ENCODE data around the gene HOXA3. TPM values are rescaled to one million over a fixed set of nuclear protein-coding genes. Genes with fewer than 3 reads are reported as not detected.

The HOXA3 gene
- total RNA-seq, 2 experiments from 2014 or later, result not detected

DNA sequence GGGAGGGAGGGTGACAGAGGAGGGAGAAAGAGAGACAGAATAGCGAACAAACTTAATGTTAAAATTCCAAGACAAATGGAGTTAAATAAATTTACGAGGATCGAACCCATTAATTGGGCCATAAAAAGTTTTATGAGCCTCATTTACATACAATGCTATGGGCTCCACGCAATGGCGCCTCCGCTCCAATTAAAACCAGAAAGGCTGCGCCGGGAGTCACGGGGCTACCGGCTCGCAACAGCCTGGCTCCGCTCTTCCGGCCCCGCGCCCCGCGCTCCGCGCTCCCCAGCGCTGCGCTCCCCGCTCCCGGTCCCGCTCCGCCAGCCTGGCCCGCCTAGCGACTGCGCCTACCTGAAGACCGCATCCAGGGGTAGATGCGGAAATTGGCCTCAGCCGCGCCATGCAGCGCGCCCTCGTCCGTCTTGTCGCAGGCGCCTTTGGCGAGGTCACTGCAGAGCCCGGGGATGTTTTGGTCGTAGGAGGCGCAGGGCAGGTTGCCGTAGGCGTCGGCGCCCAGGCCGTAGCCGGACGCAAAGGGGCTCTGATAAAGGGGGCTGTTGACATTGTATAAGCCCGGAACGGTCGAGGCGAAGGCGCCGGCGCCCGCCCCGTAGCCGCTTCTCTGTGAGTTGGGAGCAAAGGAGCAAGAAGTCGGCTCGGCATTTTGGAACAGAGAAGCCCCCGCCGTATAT, 3.6 kb upstream of the HOXA3 start:
- H3K4me1 Mint-ChIP-seq, result peaks cover 35% of the 10 kb centered on the region
- H3K27me3 Mint-ChIP-seq, result peaks cover 88% of the 10 kb centered on the region
- H3K9me3 Mint-ChIP-seq, result no peaks in the 10 kb centered on the region
- POLR2A ChIA-PET, result interaction anchor here (0.8 kb wide), 1 partner anchor 29 kb away, joined by 4 read pairs; the partner anchor contains the start of gene HOXA11
- no peak for DNase-seq
- peak overlapping the region; percentile 79 for H3K27ac Mint-ChIP-seq
- H3K36me3 Mint-ChIP-seq, result no peaks in the 10 kb centered on the region
- no peak for ATAC-seq (ENCODE audit: low read depth)
- H3K4me3 Mint-ChIP-seq, result no peak overlapping the region

DNA sequence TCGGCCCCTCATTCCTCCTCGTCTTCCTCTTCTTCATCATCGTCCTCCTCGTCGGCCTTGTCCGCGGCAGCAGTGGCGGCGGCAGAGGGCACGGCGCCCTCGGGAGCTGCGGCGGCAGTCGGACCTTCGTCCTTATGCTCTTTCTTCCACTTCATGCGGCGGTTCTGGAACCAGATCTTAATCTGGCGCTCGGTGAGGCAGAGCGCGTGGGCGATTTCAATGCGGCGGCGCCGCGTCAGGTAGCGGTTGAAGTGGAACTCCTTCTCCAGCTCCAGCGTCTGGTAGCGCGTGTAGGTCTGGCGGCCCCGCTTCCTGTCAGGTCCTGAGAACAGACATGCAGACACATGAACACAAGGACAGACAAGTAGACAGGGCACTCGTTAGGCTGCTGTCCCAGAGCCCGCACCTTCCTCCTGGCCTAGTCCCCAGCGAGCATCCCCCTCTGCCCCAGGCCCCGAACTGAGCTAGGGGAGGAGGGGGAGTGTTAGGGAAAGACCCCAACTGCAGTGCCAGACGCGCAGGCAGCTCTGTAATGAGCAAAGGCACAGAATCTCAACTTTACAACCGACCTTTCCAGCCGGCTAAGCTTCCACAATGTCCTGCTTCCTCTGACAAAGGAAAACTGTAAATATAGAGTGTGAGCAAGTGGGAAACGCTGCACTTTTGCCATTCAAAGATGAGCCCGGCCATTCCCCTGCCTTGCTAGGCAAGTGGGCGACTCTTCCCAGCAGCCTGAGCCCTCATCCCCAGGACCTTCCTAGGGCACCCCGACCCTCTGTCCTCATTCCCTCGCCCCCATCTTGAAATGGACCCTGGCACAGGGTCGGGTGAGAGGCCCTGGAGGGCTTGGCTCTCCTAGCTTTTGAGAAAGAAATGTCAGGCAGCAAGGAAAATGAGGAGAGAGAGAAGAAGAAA, 2.8 kb upstream of the HOXA3 start:
- peak overlapping the region; percentile 2 for H3K4me3 Mint-ChIP-seq
- no peaks in the 10 kb centered on the region for H3K36me3 Mint-ChIP-seq
- H3K4me1 Mint-ChIP-seq, result peaks cover 38% of the 10 kb centered on the region
- no peak for DNase-seq
- ATAC-seq (ENCODE audit: low read depth), result no peak
- H3K27me3 Mint-ChIP-seq, result peaks cover 92% of the 10 kb centered on the region
- H3K27ac Mint-ChIP-seq, result peak overlapping the region; percentile 79
- POLR2A ChIA-PET, result interaction anchor here (0.6 to 0.8 kb wide), 2 partner anchors 28 to 30 kb away, joined by 4 to 5 read pairs; partner anchors contain the start of gene HOXA11
- no peaks in the 10 kb centered on the region for H3K9me3 Mint-ChIP-seq

DNA sequence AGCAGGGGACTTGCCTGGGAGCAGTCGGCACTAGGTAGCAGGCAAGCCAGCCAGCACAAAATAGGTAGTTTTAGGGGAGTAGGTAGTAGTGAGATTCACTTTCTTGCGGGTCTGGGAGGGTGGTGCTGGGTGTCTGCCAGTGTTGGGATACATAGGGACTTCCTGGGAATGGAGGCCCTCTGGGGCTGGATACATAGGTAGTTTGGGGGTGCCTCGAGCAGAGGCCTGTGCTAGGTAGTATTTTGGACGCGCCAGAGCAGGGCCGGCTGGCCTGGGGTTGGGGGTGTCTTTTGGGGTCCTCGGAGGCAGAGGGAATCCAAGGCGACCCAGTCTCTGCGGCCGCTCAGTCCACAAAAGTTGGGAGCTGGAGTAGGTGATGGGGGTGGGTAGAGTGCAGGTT, 2.0 kb upstream of the HOXA3 start:
- Mint-ChIP-seq H3K9me3 (no peaks in the 10 kb centered on the region), H3K4me3 (no peak overlapping the region), H3K4me1 (peaks cover 36% of the 10 kb centered on the region), H3K27ac (no peak overlapping the region), H3K36me3 (no peaks in the 10 kb centered on the region), H3K27me3 (peaks cover 92% of the 10 kb centered on the region)
- no peak for ATAC-seq (ENCODE audit: low read depth)
- POLR2A ChIA-PET, result no interaction called here
- no peak for DNase-seq

DNA sequence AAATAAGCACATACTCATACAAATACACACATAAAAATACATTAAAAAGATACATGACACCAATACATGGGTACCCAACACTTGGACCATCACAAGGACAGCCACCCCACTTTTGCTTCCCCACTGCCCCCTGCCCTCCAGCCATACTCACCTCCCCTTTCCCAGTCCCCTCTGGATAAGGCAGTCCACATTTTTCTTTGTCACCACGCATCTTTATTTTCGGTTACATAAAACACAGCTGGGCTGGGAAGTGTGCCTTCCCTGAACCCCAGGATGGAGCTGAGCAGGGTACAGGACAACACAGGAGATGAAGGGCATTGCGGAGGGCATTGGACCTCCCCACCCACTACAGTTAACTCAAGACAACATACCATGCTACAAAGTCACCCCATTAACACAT, 1.1 kb upstream of the HOXA3 start:
- no peaks in the 10 kb centered on the region for H3K9me3 Mint-ChIP-seq
- H3K4me1 Mint-ChIP-seq, result peaks cover 33% of the 10 kb centered on the region
- POLR2A ChIA-PET, result no interaction called here
- H3K27ac Mint-ChIP-seq, result peak overlapping the region; percentile 19
- H3K4me3 Mint-ChIP-seq, result no peak overlapping the region
- H3K27me3 Mint-ChIP-seq, result peaks cover 92% of the 10 kb centered on the region
- no peaks in the 10 kb centered on the region for H3K36me3 Mint-ChIP-seq
- no peak for DNase-seq
- no peak for ATAC-seq (ENCODE audit: low read depth)

DNA sequence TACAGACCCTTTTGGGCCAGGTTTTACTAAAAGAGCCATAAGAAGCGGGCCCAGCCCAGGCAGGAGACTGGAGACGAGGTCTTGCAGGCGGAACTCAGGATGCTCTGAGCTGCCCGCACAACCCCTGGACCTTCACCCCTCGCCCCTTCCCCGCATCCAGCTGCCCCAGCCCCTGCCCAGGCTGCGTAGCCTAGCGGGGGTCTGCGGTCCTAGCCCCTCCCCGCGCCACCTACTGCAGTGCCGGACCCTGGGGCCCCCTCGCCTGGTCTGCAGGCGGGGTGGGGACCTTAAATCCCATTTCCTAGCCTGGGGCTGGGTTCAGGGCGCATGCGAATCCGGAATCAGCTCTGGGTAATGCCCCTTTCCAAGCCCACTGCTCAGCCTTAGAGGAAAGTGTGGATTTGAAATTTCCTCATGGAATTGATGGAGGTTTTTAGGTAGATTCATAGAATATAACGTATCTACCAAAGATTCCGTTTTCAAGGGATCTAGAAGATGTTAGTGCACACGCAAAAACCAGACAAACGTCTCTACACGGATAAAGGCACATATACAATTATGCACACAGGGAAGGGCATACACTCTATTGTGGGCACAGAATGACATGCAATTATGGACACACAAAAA, 546 bp upstream of the HOXA3 start:
- no peak overlapping the region for H3K4me3 Mint-ChIP-seq
- H3K27ac Mint-ChIP-seq, result no peak overlapping the region

DNA sequence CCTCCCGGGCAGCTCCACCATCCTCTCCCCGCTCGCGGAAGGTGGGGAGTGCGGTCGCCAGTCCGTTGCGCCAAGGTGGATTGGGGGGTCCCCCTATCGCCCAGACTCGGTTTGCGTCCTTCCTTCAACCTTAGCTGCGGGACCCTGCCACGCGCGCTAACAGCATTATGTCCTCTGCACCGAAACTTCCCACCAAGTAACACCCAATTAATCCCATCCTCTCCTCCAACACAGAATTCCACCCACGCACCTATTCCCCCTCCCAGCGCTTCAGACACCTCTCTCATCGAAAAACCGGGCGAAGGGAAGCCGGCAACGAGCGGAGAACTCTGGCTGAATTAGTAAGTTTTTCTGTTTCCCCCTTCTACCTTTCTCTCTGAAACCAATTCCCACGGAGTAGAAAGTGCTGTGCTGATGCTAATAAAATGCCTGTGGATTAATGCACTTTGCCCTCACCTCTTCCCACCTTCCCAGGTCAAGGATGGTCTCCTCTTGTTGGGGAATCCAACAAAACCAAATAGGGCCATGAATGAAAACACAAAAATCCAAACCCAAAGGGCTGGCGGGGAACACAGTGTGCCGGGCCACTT, 947 bp downstream of the HOXA3 start:
- H3K36me3 Mint-ChIP-seq, result no peaks in the 10 kb centered on the region
- DNase-seq (no peak), ATAC-seq (ENCODE audit: low read depth) (no peak)
- H3K4me1 Mint-ChIP-seq, result peaks cover 27% of the 10 kb centered on the region
- peaks cover 92% of the 10 kb centered on the region for H3K27me3 Mint-ChIP-seq
- H3K4me3 Mint-ChIP-seq, result peak overlapping the region; percentile 73
- H3K9me3 Mint-ChIP-seq, result no peaks in the 10 kb centered on the region
- peak overlapping the region; percentile 21 for H3K27ac Mint-ChIP-seq
- POLR2A ChIA-PET, result no interaction called here

More for the DNA sequence above, 546 bp upstream of the HOXA3 start:
- Mint-ChIP-seq H3K9me3 (no peaks in the 10 kb centered on the region), H3K36me3 (no peaks in the 10 kb centered on the region), H3K27me3 (peaks cover 92% of the 10 kb centered on the region), H3K4me1 (peaks cover 32% of the 10 kb centered on the region)
- no peak for ATAC-seq (ENCODE audit: low read depth)
- POLR2A ChIA-PET, result no interaction called here
- no peak for DNase-seq

DNA sequence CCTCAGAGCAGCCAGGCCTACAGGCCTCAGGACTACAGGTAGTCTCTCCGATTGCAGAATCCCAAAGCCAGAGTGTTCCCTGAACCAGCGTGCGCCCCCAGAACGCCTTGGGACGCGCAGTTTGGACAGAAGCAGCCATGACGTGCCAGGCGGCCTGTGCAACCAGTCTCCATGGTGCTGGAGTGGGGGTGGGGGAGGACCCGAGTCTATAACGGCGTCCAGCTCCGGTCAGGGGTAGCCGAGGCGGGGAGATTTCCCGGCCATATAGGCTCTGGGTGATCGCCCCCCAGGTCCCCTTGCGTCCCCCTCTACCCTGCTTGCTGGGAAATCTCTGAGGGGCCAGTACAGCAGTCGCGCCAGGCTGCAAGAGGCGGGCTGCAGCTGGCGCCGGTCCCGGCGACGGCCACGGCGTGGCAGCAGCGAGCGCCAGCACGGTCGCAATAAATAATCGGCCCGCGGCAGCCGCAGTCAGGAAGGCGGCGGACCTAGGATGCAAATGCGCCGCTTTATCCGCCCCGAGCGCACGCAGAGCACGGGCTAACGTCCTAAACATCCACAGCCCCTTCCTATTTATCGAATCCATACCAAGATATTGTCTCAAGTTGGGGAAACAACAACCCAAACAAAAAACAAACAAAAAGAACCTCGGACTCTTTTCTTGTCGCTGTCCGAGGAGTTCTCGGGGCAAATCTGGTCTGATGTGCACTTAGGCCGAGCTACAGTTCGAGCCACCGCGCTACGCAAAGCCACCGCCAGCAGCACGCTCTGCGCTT, 1.6 kb downstream of the HOXA3 start:
- Mint-ChIP-seq H3K4me1 (peaks cover 27% of the 10 kb centered on the region), H3K9me3 (no peaks in the 10 kb centered on the region), H3K36me3 (no peaks in the 10 kb centered on the region), H3K27ac (peak overlapping the region; percentile 34), H3K27me3 (peaks cover 92% of the 10 kb centered on the region), H3K4me3 (peak overlapping the region; percentile 73)
- POLR2A ChIA-PET, result interaction anchor here (0.8 kb wide), 1 partner anchor 16 kb away, joined by 3 read pairs; no protein-coding TSS in a partner anchor
- peak; percentile 85 for ATAC-seq (ENCODE audit: low read depth)
- peak; percentile 80 for DNase-seq

DNA sequence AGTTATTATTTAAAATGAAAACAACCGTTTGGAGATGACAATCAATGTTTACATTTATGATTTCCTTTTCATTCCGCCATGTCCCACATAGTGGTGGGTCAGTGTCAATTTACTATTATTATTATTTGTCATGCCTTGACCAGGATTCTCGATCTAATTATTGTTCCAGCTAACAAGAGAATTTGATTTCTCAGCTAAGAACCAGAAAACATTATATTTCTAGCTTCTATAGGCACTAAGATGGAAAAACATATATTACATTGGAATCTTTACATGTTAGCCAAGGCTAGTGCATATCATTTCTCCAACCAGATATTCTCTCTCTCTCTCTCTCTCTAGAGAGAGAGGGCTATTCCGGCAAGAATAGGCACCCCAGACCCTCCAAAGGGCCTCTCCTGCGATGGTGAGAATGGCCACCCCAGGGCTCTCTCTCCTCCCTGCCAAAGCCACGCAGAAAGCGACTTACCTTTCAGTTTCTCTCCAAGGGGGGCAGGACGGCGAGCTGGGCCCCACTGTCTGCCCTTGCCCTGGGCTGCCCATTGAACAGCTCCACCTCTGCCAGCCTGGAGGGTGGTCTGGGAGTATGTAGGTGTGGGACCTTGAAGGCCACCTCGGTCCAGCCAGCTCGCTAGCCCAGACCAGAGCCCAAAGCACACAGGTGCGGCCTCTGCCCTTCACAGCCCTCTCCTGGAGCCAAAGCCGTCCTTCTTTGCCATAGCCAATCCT, 2.4 kb downstream of the HOXA3 start:
- POLR2A ChIA-PET, result interaction anchor here (0.8 kb wide), 1 partner anchor 16 kb away, joined by 3 read pairs; no protein-coding TSS in a partner anchor
- H3K4me1 Mint-ChIP-seq, result peaks cover 22% of the 10 kb centered on the region

DNA sequence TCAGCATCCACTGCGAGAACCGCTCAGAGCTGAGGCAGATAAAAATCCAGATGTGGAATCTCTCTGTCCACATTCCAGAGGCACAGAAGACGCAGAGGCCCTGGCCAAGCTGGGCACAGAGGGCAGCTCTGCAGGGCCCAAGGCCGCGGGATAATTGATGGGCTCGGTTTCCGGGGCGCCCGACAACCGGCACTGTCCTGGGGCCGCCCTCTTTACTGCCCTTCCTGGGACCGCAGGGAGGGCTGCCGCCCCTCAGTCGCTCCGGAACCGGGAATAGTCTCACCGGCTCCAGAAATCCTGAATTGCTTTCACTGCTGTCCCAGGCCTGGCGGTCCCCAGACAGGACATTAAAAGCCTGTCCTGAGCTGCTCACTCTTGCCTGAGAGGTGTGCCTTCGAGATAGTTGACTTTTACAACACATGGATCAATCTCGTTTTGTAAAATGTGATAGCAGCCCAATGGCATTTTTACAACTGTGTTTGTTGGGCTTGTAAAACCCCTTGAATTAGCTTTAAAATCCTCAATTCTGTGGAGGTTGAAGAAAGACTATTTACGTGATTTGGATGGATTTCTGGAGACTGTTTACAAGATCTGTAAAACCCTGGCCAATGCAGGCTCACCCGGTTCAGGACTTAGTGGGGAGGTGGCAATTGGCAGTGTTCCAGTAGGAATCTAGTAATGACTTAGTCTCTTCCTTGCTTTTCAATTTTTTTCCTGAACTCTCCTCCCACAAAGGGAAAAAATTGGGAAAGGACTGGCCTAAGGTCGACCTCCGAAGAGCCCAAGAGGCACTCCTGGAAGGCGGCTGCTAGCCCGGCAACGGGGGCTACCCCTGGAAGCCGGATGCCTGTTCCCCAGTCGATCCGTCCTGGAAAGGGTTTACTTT, 3.4 kb downstream of the HOXA3 start:
- no peak overlapping the region for H3K27ac Mint-ChIP-seq
- H3K9me3 Mint-ChIP-seq, result no peaks in the 10 kb centered on the region
- DNase-seq (no peak), ATAC-seq (ENCODE audit: low read depth) (no peak)
- H3K27me3 Mint-ChIP-seq, result peaks cover 80% of the 10 kb centered on the region
- H3K4me1 Mint-ChIP-seq, result peaks cover 19% of the 10 kb centered on the region
- H3K36me3 Mint-ChIP-seq, result no peaks in the 10 kb centered on the region
- POLR2A ChIA-PET, result no interaction called here
- no peak overlapping the region for H3K4me3 Mint-ChIP-seq

More for the DNA sequence above, 2.4 kb downstream of the HOXA3 start:
- Mint-ChIP-seq H3K36me3 (no peaks in the 10 kb centered on the region), H3K9me3 (no peaks in the 10 kb centered on the region), H3K27ac (no peak overlapping the region), H3K4me3 (peak overlapping the region; percentile 73), H3K27me3 (peaks cover 89% of the 10 kb centered on the region)
- no peak for DNase-seq
- ATAC-seq (ENCODE audit: low read depth), result no peak

DNA sequence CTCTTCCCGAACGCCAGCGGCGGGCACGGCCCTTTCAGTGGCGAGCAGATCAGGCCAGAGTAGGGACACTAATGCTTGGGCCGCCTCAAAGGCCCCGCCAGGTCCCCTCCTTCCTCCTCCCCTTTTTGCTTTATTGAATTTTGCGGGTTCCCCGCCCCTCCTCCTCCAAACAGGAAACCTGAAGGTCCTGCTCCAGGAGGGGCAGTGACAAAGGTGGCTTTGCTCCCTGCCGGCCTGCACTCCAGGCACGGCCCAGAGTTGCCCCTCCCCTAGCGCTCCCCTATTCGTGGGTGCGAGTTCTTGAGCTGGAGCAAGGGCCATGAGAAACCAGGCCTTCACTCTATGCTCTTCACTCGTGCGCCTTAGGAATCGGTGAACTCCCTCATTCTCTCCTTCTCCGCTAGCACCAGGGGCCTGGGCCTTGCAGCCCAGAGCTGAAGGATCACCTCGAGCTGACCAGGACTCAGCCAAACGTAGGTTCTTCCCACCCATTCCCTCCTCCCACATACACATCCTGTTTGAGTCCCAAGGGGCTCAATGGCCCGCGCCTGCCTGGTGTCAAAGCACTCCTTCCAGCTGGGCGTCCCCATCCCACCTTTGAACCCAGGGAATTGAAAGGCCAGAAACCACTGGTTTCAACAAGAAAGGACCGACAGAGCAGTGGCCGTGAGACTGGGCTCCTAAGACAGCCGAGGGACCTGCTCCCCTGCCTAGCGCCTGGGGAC, 4.2 kb downstream of the HOXA3 start:
- peaks cover 72% of the 10 kb centered on the region for H3K27me3 Mint-ChIP-seq
- no peak overlapping the region for H3K27ac Mint-ChIP-seq
- no peaks in the 10 kb centered on the region for H3K36me3 Mint-ChIP-seq
- no peak for DNase-seq
- POLR2A ChIA-PET, result no interaction called here
- ATAC-seq (ENCODE audit: low read depth), result no peak
- no peaks in the 10 kb centered on the region for H3K9me3 Mint-ChIP-seq
- peak overlapping the region; percentile 55 for H3K4me3 Mint-ChIP-seq
- H3K4me1 Mint-ChIP-seq, result peaks cover 17% of the 10 kb centered on the region

All from activated naive CD8-positive, alpha-beta T cell treated with anti-CD3 and anti-CD28 coated beads, Interleukin-2, amount 10 ng/mL, durations not matched to agents 7 days and 5 days (primary cell).